ENCODE results near the gene WNT5B.

The WNT5B gene

DNA sequence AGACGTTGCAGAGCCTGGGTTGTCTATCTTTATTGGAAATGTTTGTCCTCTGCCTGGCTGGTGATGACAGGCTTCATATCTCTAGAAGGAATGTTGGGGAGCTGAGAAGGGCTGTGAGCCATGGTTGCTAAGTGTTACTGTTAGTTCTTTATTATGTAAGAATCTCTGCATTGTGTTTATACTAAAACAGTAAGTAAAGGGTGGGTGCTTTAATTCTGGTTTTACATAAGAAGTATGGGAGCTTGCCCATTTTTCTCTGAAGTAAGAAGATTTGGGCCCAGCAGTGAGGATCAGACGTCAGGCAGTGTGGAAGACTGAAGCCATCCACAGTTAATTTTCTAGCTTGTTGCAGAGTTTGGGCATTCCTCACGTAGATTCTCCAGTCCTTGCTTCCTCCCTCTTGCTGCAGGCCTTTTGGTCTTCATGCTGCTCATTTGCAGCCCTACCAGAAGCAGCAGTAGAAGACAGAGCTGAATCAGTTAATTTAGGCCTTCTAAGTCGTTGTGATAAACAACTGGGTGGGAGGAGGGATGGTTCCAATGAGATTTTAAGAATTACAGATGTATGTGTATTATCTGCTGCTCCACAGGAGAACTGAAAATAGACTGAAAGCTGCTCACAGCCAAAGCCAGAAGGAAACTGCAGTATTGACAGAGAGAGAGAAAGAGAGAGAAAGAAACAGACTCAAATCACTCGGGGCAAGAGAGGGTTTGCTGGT is 21.4 kb downstream of the WNT5B start:
- no peak for DNase-seq (ENCODE audit: low read depth)
- TF ChIP-seq, protein P1, sequence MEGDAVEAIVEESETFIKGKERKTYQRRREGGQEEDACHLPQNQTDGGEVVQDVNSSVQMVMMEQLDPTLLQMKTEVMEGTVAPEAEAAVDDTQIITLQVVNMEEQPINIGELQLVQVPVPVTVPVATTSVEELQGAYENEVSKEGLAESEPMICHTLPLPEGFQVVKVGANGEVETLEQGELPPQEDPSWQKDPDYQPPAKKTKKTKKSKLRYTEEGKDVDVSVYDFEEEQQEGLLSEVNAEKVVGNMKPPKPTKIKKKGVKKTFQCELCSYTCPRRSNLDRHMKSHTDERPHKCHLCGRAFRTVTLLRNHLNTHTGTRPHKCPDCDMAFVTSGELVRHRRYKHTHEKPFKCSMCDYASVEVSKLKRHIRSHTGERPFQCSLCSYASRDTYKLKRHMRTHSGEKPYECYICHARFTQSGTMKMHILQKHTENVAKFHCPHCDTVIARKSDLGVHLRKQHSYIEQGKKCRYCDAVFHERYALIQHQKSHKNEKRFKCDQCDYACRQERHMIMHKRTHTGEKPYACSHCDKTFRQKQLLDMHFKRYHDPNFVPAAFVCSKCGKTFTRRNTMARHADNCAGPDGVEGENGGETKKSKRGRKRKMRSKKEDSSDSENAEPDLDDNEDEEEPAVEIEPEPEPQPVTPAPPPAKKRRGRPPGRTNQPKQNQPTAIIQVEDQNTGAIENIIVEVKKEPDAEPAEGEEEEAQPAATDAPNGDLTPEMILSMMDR (IDR thresholded peaks at IDR 0.05; ENCODE audit: control insufficient read depth, insufficient read depth, low read depth, low read length, missing control alignments) = no peak
- no peak overlapping the region for H3K4me3 ChIP-seq (ENCODE audit: control insufficient read depth, low read depth, low read length)

DNA sequence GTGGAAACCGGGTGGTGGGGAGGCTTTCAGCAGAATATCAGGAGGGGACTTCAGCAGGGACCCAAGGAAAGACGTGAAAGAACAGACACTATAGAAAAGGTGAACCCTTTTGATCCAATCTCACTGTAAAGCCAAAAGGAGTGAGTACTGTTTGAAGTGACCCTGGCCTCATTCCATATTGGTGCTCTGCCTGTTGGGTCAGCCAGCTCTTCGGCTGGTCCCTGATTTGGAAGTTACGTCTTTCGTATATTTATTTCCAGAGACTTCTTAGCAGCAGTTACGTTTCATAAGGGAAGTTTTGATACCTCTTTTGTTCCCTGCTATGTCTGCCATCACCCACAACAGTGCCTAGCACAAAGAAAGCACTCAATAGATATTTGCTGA is 21.9 kb downstream of the WNT5B start:
- DNase-seq (ENCODE audit: low read depth) = no peak
- TF ChIP-seq, protein P1 (IDR thresholded peaks at IDR 0.05; ENCODE audit: control insufficient read depth, insufficient read depth, low read depth, low read length, missing control alignments) = no peak
- H3K4me3 ChIP-seq (ENCODE audit: control insufficient read depth, low read depth, low read length) = no peak overlapping the region

DNA sequence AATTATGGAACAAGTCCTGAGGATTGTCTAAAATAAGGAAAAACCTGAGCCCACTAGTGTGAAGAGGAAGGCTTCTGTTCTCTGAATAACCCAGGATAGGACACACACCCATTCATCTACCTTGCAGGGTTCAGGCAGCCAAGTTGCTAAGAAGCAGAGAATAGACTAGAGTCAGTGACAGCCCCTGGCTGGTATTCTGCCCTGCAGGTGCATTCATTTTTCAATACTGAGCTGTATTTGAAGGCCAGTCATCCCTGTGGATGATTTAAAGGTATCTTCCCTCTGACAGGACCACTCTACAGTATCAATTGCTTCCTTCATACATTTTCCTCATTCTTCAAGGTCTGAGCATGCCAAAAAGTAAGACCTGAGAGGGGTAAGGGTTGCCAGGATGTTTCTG is 22.9 kb downstream of the WNT5B start:
- H3K4me3 ChIP-seq (ENCODE audit: control insufficient read depth, low read depth, low read length) = no peak overlapping the region
- TF ChIP-seq, protein P1 (IDR thresholded peaks at IDR 0.05; ENCODE audit: control insufficient read depth, insufficient read depth, low read depth, low read length, missing control alignments) = no peak
- DNase-seq (ENCODE audit: low read depth) = no peak

DNA sequence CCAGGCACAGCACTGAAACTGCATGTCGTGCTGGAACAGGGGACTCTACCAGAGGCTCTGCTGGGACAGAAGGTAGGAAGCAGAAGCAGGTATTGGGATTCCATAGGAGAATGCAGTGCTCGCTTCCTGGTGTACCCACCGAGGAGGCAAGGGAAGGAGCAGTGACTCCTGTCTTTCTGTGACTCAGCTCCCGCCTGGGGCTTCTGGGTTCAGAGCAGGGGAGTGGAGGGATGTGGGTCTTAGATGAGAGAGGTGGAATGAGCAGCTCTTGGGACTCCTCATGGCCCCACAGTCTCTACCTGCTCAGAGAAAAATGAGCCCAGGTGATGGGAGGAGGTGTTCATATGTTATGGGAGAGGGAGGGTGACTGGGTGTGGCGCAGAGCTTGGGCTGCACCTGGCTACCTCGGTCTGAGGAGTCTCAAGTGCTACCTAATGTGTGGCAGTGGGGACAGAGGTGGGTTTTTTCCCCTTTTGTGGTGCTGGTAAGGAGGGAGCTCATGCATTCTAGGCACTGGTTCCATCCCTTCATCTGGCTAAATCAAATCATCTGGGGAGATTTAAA is 26.3 kb downstream of the WNT5B start:
- no peak for DNase-seq (ENCODE audit: low read depth)
- no peak overlapping the region for H3K4me3 ChIP-seq (ENCODE audit: control insufficient read depth, low read depth, low read length)
- TF ChIP-seq, protein P1 (IDR thresholded peaks at IDR 0.05; ENCODE audit: control insufficient read depth, insufficient read depth, low read depth, low read length, missing control alignments) = no peak

DNA sequence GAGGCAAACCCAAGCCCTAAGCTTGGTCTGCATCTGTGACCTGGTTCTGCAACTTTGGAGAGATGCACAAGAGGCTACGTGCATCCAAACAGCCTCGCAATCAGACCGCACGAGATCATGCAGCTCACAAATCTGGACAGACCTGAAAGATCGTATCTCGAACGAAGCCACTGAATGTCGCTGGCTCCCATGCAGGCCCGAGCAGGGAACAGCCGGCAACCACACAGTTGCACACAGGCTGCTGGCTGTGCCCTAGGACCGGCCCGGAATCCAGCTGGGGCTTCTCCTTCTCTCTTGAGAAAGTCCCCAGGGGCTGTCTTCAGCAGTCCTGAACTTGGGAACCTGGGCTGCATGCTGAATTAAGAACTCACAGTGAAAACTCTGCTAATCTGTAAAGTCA is 27.9 kb downstream of the WNT5B start:
- no peak for DNase-seq (ENCODE audit: low read depth)
- H3K4me3 ChIP-seq (ENCODE audit: control insufficient read depth, low read depth, low read length) = no peak overlapping the region
- TF ChIP-seq, protein P1 (IDR thresholded peaks at IDR 0.05; ENCODE audit: control insufficient read depth, insufficient read depth, low read depth, low read length, missing control alignments) = no peak

DNA sequence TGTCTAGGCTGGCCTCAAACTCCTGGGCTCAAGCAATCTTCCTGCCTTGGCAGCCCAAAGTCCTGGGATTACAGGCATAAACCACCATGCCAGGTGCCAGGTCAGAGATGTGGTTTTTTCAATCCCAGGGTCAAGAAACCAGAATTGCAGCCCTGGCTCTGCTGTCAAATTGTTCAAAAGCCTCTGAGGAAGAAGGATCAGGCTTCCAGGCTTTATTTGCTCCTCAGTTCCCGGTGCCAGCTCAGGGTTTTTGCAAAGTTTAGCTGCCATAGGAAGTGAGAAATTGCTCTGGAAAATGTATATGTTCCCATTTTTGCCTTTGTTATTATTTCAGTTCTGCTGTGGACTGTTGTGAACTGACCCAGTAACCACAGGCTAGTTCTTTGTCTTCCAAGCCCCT is 28.7 kb downstream of the WNT5B start:
- H3K4me3 ChIP-seq (ENCODE audit: control insufficient read depth, low read depth, low read length) = no peak overlapping the region
- TF ChIP-seq, protein P1 (IDR thresholded peaks at IDR 0.05; ENCODE audit: control insufficient read depth, insufficient read depth, low read depth, low read length, missing control alignments) = no peak
- DNase-seq (ENCODE audit: low read depth) = no peak
